Measurements from ENCODE around the gene STOM.

STOM gene

GRCh38 chr9:121318631-121319382 lies 51.2 kb downstream of the STOM start:
- no peak for DNase-seq

- DNase-seq: no peak
Observed at GRCh38 chr9:121317737-121318630, 52.1 kb downstream of the STOM start.

- DNase-seq: no peak
Observed at GRCh38 chr9:121316852-121317373, 53.1 kb downstream of the STOM start.

- no peak for DNase-seq
Observed at GRCh38 chr9:121316378-121316777, 53.7 kb downstream of the STOM start.

GRCh38 chr9:121313458-121314152 lies 56.4 kb downstream of the STOM start:
- DNase-seq: peak; percentile 32

- peak; percentile 22 for DNase-seq
Observed at GRCh38 chr9:121312169-121312568, 57.9 kb downstream of the STOM start.

GRCh38 chr9:121310571-121310970 lies 59.5 kb downstream of the STOM start:
- DNase-seq: peak; percentile 15

GRCh38 chr9:121309833-121310425 lies 60.1 kb downstream of the STOM start:
- DNase-seq: no peak

- DNase-seq: no peak
Observed at GRCh38 chr9:121309171-121309570, 60.9 kb downstream of the STOM start.

GRCh38 chr9:121308765-121309164 lies 61.3 kb downstream of the STOM start:
- peak; percentile 19 for DNase-seq

- DNase-seq: peak; percentile 3
Observed at GRCh38 chr9:121307976-121308375, 62.1 kb downstream of the STOM start.

- peak; percentile 60 for DNase-seq
Observed at GRCh38 chr9:121305269-121305994, 64.6 kb downstream of the STOM start.

- peak; percentile 20 for DNase-seq
Observed at GRCh38 chr9:121304707-121305106, 65.3 kb downstream of the STOM start.

GRCh38 chr9:121303456-121304451 lies 66.3 kb downstream of the STOM start:
- DNase-seq: peak; percentile 38

GRCh38 chr9:121302786-121303185 lies 67.3 kb downstream of the STOM start:
- DNase-seq: peak; percentile 29

GRCh38 chr9:121302341-121302740 lies 67.7 kb downstream of the STOM start:
- peak; percentile 28 for DNase-seq

GRCh38 chr9:121301881-121302286 lies 68.2 kb downstream of the STOM start:
- peak; percentile 25 for DNase-seq

- peak; percentile 33 for DNase-seq
Observed at GRCh38 chr9:121300283-121301119, 69.5 kb downstream of the STOM start.

GRCh38 chr9:121299467-121300282 lies 70.4 kb downstream of the STOM start:
- DNase-seq: peak; percentile 77
